HG02759 (cell line): ENCODE measurements around the gene OXT.
"Not testable (repeated sequence)": the region's sequence is repeated elsewhere in the genome, so short reads cannot be mapped to it uniquely, and the experiment has no call there.

Source experiments
- ATAC-seq: cut with Tn5 transposase; IDR thresholded peaks from one replicate; pipeline ENCODE4 v1.9.1; 2021; ENCODE audit warnings: mild to moderate bottlenecking, moderate library complexity; ENCODE audit not compliant: unreplicated experiment

Gene OXT

DNA sequence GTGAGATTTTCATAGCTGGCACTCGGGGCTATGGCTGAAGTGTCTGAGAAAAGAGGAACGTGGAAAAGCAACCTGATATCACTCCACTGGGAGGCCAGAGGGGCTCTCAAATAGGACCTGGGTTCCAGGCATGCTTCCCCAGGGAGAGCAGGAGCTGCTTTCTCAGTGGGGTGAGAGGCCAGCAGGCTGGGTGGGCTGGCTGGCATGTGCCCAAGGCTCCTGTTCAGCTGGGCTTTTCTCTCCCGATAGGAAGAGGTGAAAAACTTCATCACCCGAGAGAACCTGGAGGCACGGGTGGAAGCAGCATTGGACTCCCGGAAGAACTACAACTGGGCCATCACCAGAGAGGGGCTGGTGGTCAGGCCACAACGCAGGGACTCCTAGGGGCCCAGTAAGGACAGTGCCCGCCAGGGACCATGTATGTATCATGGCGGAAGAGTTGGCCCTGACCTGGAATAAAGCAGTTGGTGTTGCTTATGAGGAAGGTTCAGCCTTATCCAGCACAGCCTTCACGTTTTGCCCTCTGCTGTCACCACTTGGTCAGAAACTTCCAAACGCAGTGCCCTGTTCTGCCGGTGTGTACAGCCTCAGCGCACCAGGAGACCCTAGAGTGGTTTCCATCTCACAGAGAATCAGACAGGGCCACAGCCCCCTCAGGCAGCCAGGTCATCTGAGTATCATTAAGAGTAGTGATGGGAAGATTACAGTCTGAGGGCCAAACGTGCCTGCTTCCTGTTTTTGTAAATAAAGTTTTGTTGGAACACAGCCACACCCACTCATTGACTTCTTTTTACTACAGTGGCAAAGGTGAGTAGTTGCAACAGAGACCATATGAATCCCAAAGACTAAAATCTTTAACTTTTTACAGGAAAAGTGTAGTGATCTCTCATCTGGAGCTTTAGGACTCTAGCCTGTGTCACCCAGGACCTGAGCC, 23.7 kb upstream of the OXT start:
- no peak for ATAC-seq

DNA sequence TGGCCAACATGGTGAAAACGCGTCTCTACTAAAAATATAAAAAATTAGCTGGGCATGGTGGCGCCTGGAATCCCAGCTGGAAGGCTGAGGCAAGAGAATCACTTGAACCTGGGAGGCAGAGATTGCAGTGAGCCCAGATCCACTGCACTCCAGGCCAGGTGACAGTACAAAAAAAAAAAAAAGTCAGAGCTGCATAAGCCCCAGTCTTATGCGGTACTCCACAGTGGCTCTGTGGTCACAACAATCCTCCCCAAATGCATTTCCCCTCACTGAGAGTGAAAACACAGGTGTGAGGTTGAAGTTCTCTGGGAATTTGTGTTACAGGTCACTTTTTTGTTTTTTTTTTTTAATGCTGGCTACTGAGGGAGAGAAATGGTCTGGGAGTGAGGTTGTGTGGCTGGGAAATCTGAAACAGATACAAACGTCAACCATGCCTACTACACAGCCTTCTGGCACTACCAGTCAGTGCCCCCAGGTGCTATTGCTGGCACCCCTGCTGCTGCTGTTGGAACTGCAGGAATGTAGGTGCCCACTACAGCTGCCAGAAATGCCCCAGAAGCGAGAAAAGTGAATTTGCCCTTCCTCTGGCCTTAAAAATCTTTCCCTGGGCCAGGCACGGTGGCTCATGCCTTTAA, 19.9 kb upstream of the OXT start:
- no peak for ATAC-seq

DNA sequence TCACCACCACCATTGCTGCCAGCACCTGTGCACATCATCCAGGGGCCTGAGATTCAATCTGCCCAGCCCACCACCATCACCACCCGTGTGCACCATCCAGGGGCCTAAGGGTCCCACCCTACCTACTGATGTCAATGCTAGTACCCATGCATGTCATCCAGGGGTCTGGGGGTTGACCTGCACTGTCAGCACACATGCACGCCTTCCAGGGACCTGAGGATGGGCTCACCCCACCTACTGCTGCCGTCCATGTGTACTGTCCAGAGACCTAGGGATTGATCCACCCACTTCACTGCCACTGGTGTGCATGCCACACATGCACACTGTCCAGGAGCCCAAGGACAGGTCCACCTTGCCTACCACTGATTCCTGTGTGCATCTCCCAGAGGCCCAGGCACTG, 11.9 kb upstream of the OXT start:
- ATAC-seq, result no peak

DNA sequence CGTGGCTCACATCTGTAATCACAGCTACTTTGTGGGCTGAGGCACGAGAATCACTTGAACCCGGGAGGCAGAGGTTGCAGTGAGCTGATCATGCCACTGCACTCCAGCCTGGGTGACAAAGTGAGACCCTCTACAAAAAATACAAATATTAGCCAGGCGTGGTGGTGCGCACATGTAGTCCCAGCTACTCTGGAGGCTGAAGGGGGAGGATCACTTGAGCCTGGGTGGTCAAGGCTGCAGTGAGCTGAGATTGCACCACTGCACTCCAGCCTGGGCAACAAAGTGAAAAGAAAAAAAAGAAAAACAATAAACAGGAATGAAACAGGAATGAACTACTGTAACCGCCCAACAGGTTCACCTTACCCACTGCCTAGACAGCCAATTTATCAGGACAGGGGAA, 7.3 kb upstream of the OXT start:
- ATAC-seq, result not testable (repeated sequence)

DNA sequence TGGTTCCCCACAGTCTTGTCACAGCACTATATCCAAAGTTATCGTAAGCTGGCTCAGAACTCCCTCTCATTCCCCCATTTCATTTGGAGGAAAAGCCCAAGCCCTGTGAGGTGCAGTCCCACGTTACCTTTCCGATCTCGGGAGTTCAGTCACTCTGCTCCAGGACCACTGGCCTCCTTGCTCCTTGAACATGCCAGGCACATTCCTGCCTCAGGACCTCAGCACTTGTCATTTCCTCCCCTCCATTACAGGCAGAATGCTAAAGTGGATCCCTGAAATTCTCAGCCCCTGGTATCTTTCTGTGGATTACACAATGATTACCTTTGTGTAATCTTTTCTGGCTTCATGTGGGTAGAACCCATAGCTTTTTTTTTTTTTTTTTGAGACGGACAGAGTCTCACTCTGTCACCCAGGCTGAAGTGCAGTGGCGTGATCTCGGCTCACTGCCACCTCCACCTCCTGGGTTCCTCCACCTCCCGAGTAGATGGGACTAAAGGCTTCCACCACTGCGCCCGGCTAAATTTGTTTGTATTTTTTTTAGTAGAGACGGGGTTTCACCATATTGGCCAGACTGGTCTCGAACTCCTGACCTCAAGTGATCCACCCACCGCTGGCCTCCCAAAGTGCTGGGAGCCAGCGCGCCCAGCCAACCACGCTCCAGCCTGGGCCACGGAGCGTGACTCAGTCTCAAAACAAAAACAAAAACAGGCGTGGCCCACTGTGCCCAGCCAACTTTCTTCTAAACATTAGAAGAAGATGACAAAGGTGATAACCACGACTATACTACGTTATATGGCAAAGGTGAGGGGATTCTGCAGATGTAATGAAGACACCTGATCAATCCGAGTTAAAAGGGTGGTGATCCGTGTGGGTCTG, 4.0 kb upstream of the OXT start:
- peak; percentile 55 for ATAC-seq

DNA sequence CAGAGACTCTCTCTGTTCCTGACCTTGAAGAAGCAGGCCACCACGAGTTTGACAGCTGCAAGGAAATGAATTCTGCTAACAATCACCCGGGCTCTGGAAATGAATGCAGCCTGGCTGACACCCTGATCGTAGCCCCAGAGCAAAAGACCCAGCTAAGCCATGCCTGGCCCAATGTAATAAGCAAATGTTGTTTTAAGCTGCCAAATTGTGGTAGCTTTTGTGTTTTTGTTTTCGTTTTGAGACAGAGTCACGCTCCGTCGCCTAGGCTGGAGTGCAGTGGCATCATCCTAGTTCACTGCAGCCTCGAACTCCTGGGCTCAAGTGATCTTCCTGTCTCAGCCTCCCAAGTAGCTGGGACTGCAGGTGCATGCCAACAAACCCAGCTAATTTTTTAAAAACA, 3.3 kb upstream of the OXT start:
- peak; percentile 46 for ATAC-seq

DNA sequence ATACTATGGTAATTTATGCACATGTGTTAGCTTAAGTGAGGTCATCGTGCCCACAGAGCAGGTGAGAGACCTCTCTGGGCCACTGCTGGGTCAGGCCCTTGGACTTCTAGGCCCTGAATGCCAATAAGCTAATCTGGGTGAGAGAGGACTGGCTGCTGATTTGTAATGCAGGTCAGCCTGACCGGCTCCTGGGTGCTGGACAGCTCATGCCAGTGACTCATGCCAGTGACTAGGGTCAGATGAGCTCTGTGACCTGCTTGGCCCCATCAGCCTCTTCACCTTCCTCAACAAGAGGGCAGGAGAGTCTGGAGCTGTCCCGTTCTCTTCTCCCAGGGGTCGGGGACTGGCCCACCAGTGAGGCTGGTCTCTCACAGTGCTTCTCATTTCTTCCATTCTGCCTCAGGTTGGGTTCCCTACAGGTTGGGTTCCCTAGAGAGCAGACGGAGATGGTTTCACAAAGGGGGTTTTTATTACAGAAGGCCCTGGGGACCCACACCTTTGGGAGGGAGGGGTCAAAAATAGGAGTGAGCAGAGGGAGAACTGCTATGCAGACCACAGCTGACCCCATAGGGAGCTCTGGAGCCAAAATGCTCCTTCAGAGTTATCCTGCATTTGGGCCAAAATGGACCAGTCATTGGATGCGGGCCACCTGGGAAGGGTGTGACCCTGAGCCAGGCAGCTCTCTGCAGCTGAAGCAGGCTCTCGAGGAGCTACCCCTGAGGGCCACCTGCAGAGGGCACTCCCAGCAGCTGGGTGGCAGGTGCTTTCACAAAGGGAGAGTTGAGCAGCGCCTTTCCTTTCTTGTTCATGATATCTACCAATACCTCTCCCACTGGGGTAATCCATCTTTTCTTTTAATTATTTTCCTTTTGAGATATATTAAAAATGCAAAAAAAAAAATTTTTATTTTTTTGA, 2.2 kb upstream of the OXT start:
- ATAC-seq, result no peak

DNA sequence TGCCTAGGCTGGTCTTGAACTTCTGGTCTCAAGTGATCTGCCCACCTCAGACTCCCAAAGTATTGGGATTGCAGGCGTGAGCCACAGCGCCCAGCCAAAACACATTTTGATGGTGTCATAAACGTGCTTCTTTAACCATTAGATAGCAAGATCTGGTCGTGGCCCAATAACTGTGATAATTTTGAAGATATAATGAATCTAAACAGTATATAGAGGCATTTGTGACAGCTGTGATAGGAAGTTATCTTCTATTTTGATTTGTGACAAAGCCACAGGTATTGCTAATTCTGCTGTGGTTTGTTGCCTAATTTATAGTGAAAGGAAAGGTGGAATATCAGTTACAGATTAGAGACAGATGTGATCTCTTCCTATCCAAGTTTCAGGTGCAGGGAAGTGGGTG, 695 bp upstream of the OXT start:
- ATAC-seq, result no peak

DNA sequence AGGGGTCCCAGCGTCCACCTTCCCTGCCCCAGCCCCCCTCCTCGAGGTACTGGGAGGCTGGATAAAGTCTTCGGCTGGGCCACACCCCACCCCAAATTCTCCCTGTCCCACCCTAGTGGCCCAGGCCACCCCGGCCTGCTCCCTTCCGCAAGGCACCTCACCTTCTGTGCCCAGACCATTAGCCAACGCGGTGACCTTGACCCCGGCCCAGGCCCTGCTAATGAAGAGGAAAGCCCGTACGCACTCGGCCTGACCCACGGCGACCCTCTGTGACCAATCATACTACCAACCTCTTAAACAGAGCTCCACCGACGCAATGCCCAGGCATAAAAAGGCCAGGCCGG, 182 bp upstream of the OXT start:
- no peak for ATAC-seq

DNA sequence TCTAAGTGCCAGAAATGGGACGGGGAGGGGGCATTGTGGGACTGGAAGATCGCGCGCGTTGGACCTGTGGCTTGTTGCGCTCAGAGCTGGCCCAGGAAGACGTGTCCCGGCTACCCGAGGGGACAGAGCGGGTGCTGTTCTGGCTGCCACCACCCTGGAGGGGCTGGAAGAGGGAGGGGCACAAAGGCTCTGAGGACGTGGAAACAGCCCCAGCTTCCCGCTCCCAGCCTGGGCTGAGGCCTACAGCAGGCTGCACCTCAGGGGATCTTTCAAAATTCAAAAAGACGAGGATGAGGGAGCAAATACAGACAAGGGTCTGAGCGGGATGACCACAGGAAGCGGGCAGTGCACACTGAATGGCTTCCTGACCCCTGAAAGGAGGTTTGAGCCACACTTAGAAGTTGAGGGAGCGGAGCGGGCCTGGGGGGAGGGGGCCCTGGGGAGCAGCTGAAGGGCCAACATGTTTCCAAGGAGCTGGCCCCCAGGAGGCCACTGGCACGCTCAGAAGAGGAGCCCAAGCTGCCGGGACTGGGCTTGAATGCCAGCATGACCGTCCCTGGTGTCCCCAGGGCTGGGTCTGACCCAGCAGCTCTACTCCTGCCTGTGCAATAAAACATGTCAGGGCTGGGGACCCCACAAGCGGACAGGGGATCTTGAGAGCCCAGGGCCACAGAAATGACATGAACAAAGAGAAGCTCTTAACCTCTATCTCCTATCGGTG, 1.3 kb downstream of the OXT start:
- no peak for ATAC-seq

DNA sequence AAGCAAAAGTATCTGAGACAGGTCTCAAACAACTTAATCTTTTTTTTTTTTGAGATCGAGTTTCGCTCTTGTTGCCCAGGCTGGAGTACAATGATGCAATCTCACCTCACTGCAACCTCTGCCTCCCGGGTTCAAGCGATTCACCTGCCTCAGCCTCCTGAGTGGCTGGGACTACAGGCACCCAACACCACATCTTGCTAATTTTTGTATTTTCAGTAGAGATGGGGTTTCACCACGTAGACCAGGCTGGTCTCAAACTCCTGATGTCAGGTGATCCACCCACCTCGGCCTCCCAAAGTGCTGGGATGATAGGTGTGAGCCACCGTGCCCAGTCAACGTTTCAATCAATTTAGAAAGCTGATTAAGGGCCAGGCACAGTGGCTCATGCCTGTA, 1.8 kb downstream of the OXT start:
- not testable (repeated sequence) for ATAC-seq

DNA sequence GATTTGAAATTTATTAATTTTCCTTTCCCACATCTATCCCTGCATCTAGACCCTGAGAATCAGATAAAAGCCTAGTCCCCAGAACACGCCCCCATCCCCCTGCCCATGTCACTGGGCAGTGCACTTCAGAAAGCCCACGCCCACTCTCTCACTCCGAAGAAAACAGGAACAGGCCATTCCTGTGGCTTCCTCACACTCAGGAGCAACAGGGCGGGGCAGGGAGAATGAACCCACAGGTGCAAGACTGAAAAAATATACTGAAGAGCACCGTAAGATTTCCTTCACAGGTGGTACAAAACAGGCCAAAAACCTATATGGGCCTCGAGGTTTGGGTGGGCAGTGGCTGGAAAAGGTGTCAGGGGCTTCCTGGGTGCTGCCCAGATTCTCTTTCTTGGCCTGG, 3.4 kb downstream of the OXT start:
- no peak for ATAC-seq

DNA sequence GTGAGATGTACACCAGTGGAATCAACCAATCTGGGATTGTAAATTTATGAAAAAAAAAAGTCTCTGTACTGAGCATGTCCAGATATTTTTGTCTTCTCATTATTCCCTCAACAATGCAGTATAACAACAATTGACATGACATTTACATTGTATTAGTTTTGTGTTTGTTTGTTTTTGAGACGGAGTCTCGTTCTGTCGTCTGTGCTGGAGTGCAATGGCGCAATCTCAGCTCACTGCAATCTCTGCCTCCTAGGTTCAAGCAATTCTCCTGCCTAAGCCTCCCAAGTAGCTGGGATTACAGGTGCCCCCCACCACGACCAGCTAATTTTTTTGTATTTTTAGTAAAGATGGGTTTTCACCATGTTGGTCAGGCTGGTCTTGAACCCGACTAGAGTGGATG, 3.9 kb downstream of the OXT start:
- not testable (repeated sequence) for ATAC-seq

DNA sequence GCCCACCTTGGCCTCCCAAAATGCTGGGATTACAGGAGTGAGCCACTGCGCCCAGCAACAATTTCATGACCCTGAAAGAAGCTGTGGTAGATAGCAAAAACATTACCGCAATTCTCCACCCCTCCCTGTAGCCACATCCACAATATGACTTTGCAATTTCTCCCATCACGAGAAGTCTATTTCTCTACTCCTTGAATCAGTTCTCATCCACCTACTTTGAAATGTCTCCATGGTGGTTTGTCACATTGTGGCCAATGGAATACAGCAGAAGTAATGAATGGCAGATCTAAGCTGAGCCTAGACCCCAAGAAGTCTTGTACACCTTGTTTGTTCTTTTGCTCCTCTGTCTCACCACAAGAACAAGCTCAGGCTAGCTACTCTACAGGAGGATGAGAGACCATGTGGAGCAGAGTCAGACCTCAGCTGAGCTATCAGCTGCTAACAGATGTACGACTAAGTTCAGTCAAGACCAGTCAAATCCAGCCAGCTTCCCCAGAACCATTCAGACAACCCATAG, 6.3 kb downstream of the OXT start:
- ATAC-seq, result no peak

DNA sequence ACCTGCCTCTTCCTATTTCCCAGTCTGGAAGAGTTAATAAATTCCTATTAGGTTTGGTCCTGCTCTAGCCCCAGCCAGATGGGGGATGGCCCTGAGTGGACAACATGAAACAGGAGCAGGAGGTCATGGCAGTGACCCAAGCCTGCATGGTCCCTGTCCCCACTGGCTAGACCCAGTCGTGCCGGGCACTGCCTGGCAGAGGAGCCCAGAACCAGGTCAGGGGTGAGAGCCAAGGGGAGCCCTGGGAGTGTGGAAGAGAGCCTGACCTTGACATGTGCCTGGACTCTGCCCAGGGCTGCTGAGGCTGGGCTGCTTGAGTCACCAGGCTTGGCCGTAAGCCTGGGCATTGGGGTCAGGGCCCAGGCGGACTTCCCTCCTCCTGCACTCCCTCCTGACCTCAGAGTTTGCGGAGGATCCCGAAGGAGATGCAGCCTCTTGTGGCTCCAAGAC, 9.5 kb downstream of the OXT start:
- no peak for ATAC-seq

DNA sequence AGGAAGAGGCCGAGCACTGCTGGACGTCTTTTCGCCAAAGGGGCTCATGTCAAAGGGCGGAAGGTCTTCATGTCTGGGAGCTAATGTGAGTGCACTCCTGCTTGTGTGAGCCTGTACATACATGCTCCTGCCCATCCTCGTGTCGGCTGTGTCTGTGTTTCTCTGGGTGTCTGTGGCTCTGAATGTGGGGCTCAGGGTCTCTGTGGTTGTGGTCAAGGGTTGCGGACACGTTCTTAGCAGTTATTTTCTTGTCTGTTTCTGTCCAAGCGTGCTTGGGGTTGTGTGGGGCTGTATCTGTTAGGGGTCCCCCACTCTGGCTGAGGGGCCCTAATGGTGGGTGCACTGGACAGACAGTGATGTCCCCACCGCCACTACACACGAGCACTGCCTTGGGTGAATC, 10.2 kb downstream of the OXT start:
- ATAC-seq, result no peak

DNA sequence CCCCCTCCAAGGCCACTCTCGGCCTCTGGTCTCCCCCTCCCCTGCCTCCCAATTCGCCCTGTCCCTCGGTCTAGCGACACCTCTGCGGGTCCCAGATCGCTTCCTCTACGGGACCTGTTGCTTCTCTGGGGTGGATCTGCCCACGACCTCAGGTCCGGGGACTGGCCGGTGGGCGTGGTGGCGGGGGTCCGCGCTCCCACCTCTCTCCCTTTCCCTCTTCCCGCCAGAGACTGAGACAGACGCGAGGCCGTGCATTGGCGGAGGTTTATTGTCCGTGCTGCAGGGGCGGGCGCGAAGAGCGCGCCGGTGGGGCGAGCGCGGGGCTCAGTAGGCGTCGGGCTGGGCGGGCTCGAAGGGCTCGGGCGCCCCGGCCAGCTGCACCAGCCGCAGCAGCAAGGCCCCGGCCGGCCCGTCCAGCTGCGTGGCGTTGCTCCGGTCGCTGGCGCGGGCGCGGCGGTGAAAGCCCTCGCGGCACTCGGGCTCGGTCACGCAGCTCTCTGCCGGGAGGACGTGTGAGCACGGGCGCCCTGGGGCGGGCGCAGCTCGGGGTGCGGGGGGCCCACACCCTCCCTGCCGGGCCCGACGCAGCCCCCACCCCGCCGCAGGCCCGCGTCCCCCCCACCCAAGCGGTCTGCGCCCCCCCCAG, 11.0 kb downstream of the OXT start:
- ATAC-seq, result no peak

DNA sequence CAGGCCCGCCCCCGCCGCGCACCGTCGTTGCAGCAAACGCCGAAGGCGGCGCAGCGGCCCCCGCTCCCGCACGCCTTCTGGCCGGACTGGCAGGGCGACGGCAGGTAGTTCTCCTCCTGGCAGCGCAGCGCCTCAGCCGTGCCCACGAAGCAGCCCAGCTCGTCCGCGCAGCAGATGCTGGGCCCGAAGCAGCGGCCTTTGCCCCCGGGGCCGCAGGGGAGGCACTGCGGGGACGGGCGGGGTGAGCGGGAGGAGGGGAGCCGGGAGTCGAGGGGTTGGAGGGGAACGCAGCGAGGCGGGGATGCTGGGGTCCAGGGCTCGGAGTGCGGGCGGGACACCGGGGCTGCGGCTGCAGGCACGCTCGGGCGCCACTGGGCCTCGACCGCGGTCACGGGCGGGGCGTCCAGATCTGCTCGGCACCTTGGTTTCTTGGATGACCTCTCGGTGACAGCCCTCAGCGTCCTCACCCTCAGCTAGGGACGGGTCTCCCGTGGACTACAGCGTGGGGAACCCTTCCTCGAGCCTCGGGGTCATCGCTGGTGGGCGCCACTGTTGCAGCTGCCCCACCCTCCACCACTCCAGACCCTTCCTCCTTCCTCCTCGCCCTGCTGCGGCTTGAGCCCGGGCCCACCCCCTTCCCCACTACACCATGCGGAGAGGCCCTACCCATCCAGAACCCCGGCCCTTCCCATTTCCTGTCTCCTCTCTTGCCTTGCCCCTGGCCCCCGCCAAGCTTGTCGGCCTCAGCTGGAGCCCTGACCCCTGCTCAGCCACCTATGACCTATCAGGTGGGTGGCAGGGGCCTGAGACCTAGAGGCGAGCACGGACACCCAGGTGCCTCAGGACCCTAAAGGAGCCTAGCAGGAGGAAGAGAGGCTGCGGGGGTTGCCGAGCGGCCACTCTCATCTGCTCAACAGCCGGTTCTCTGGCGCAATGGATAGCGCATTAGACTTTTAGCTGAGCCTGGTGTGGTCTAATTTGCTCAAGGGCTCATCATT, 11.8 kb downstream of the OXT start:
- no peak for ATAC-seq
